GM12872 (cell line): Measurements from ENCODE around the gene TAX1BP3.

Experiments used
- TF ChIP-seq, protein P1 (sequence below): IDR thresholded peaks from 3 replicates; pipeline ENCODE4 v1.5.1; 2011; ENCODE audit warnings: low read depth, mild to moderate bottlenecking, low read length, moderate library complexity; ENCODE audit not compliant: insufficient read depth

TAX1BP3 gene

GRCh38 chr17:3656353-3656752, 12.0 kb downstream of the TAX1BP3 start:
- TF ChIP-seq, protein P1, sequence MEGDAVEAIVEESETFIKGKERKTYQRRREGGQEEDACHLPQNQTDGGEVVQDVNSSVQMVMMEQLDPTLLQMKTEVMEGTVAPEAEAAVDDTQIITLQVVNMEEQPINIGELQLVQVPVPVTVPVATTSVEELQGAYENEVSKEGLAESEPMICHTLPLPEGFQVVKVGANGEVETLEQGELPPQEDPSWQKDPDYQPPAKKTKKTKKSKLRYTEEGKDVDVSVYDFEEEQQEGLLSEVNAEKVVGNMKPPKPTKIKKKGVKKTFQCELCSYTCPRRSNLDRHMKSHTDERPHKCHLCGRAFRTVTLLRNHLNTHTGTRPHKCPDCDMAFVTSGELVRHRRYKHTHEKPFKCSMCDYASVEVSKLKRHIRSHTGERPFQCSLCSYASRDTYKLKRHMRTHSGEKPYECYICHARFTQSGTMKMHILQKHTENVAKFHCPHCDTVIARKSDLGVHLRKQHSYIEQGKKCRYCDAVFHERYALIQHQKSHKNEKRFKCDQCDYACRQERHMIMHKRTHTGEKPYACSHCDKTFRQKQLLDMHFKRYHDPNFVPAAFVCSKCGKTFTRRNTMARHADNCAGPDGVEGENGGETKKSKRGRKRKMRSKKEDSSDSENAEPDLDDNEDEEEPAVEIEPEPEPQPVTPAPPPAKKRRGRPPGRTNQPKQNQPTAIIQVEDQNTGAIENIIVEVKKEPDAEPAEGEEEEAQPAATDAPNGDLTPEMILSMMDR = no peak

GRCh38 chr17:3655766-3656165, 12.6 kb downstream of the TAX1BP3 start:
- TF ChIP-seq, protein P1 = no peak

- TF ChIP-seq, protein P1 = peak; percentile 67
Measured at GRCh38 chr17:3647769-3648555, 20.4 kb downstream of the TAX1BP3 start.

- TF ChIP-seq, protein P1 = no peak
Measured at GRCh38 chr17:3647251-3647650, 21.1 kb downstream of the TAX1BP3 start.

DNA sequence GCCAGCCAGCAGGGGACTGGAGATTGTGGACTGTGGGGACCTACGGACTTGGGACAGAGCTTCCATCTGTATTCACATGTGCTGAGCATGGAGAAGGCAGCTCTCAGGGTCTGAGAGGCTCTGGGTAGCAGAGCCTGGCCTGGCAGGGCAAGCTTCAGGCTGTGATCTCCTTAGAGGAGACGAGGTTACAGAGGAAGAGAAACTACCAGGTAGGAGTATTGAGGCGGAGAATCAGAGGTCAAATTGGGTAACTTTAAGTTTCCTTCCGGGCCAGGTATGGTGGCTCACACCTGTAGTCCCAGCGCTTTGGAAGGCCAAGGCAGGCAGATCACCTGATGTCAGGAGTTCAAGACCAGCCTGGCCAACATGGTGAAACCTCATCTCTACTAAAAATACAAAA, 23.1 kb downstream of the TAX1BP3 start:
- TF ChIP-seq, protein P1 = no peak

DNA sequence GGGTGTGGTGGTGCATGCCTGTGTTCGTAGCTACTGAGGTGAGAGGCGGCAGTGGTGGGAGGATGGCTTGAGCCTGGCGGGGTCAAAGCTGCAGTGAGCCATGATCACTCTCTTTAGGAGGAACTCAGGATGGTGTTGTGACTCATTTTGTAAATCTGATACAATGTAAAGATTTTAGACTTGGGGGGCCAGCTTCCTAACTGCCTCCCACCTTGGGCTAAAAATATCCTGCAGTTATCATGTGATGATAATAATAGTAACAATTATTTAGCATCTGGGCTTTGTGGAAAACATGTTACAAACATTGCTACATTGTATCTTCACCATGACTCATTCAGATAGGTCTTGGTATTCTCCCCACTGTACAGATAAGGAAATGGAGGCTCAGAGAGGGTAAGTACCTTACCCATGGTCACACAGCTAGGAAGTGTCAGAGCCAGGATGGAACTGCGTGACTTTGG, 24.5 kb downstream of the TAX1BP3 start:
- TF ChIP-seq, protein P1 = no peak

GRCh38 chr17:3641717-3642486, 26.5 kb downstream of the TAX1BP3 start:
- TF ChIP-seq, protein P1 = no peak
